ENCODE data around the gene ACYP1. TPM values are rescaled to one million over a fixed set of nuclear protein-coding genes. Genes with fewer than 3 reads are reported as not detected.

The ACYP1 gene
- total and polyA plus RNA-seq, 7 donors = 7.1 to 25.9 (median 12.1) TPM

DNA sequence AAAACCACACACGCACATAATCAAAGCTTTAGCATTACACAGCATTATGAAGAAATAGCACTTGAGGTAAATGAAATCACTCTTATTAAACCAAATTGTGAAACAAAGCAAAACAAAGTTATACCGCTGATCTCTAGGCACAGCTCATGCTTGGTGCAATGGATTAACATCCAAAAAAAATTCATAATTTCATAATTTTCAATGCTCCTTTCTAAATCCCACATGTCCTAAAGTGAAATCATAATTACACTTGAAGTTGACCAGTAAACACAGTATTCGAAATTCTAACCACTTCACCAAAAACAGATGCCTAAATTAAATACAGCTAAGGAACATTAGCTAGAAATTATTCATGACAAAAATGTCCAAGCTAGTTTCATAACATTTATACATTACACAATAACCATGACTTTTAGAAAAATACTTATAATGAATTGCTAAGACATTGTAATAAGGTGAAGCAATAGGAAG lies 14.1 kb downstream of the ACYP1 start:
- ATAC-seq (peak in 1 of 4 donors; percentile 29), DNase-seq (no peak)
- no peak for TF ChIP-seq CTCF (IDR thresholded peaks at IDR 0.05)
- peaks cover 0 to 26% of the 10 kb centered on the region in 2 donors for H3K36me3 ChIP-seq (ENCODE audit: insufficient read depth in 1 of 2, low read depth in 1 of 2)
- peaks cover 36% of the 10 kb centered on the region for H3K4me1 ChIP-seq
- peak overlapping the region; percentile 89 for H3K27ac ChIP-seq
- WGBS, 3 donors = 64 to 90% (median 73%) methylated on average over 3 of the region's 3 CpGs
- no peaks in the 10 kb centered on the region for H3K27me3 ChIP-seq (ENCODE audit: insufficient read depth in 3 of 3, low read length in 2 of 3)
- H3K9me3 ChIP-seq = no peaks in the 10 kb centered on the region
- intact Hi-C loops (cut with DNase I) = loop anchor here in 1 of 2 donors (5.0 kb wide), 1 partner anchor 42 kb away; no protein-coding TSS in a partner anchor
- no peak overlapping the region for H3K4me3 ChIP-seq

GRCh38 chr14:75049136-75049535 lies 14.7 kb downstream of the ACYP1 start:
- intact Hi-C loops (cut with DNase I) = loop anchor here in 1 of 2 donors (5.0 kb wide), 1 partner anchor 42 kb away; no protein-coding TSS in a partner anchor
- DNase-seq (no peak), ATAC-seq (no peak)
- Histone ChIP-seq H3K36me3 (ENCODE audit: insufficient read depth in 1 of 2, low read depth in 1 of 2) (peaks cover 0 to 20% of the 10 kb centered on the region in 2 donors), H3K27ac (peak overlapping the region; percentile 62), H3K27me3 (ENCODE audit: insufficient read depth in 3 of 3, low read length in 2 of 3) (no peaks in the 10 kb centered on the region), H3K9me3 (no peaks in the 10 kb centered on the region), H3K4me3 (no peak overlapping the region), H3K4me1 (peaks cover 42% of the 10 kb centered on the region)
- WGBS, 3 donors = 51 to 76% (median 57%) methylated on average over 5 of the region's 5 CpGs
- TF ChIP-seq CTCF (IDR thresholded peaks at IDR 0.05) = no peak

DNA sequence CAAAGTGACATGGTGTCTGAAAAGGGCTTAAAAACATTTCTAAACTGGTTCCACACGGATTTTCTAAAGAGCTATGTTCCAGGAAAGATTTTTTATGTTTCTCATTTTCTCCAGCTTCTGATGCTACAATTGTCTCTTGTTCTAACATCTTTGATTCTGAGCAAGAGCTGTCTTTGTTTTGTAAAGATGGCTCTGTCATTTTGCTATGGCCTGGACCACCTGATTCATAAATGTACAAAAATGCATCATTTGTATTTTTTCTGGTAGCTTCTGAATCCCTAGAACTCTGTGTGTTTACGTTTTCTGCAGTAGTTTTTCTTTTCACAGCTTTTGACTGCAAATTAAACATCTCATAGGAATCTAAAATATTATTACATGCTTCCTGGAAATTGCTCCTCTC lies 15.7 kb downstream of the ACYP1 start:
- intact Hi-C loops (cut with DNase I) = loop anchor here in 1 of 2 donors (5.0 kb wide), 1 partner anchor 41 kb away; no protein-coding TSS in a partner anchor
- no peak for ATAC-seq
- Histone ChIP-seq H3K36me3 (ENCODE audit: insufficient read depth in 1 of 2, low read depth in 1 of 2) (peaks cover 0 to 11% of the 10 kb centered on the region in 2 donors), H3K4me1 (peaks cover 44% of the 10 kb centered on the region), H3K9me3 (no peaks in the 10 kb centered on the region), H3K4me3 (no peak overlapping the region), H3K27me3 (ENCODE audit: insufficient read depth in 3 of 3, low read length in 2 of 3) (no peaks in the 10 kb centered on the region), H3K27ac (no peak overlapping the region)
- DNase-seq = no peak
- no peak for TF ChIP-seq CTCF (IDR thresholded peaks at IDR 0.05)
- WGBS, 3 donors = 75 to 94% (median 82%) methylated on average over 2 of the region's 2 CpGs

DNA sequence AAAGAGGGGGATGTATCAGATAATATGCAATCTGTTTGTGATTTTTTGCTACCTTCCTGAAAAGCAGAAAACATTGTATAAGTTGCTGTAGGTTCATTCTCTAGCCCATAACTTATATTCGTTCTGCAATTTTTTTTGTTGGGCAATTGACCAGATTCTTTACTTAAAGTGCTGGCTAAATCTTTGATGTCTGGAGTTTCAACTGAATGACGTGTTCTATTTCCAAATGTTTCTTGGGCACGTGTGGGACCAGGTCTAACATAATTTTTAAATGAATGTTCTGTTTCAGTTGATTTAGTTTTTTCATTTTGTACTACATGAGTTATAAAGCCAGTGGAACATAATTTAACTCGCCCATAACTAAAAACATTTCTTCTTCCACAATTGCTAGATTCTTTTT lies 16.3 kb downstream of the ACYP1 start:
- TF ChIP-seq CTCF (IDR thresholded peaks at IDR 0.05) = no peak
- Histone ChIP-seq H3K27ac (no peak overlapping the region), H3K36me3 (ENCODE audit: insufficient read depth in 1 of 2, low read depth in 1 of 2) (peaks cover 0 to 10% of the 10 kb centered on the region in 2 donors), H3K9me3 (no peaks in the 10 kb centered on the region), H3K27me3 (ENCODE audit: insufficient read depth in 3 of 3, low read length in 2 of 3) (no peaks in the 10 kb centered on the region), H3K4me3 (no peak overlapping the region), H3K4me1 (peaks cover 44% of the 10 kb centered on the region)
- 72 to 91% (median 76%) methylated on average over 4 of the region's 4 CpGs for WGBS, 3 donors
- intact Hi-C loops (cut with DNase I) = loop anchor here in 1 of 2 donors (5.0 kb wide), 1 partner anchor 40 kb away; no protein-coding TSS in a partner anchor
- ATAC-seq (no peak), DNase-seq (no peak)

GRCh38 chr14:75046899-75047298 lies 16.9 kb downstream of the ACYP1 start:
- Histone ChIP-seq H3K9me3 (no peaks in the 10 kb centered on the region), H3K36me3 (ENCODE audit: insufficient read depth in 1 of 2, low read depth in 1 of 2) (peaks cover 4 to 16% of the 10 kb centered on the region in 2 donors), H3K27ac (no peak overlapping the region), H3K4me1 (peaks cover 44% of the 10 kb centered on the region), H3K27me3 (ENCODE audit: insufficient read depth in 3 of 3, low read length in 2 of 3) (no peaks in the 10 kb centered on the region), H3K4me3 (no peak overlapping the region)
- TF ChIP-seq CTCF (IDR thresholded peaks at IDR 0.05) = no peak
- no peak for ATAC-seq
- WGBS, 3 donors = 96 to 99% (median 96%) methylated on average over 3 of the region's 3 CpGs
- intact Hi-C loops (cut with DNase I) = loop anchor here in 1 of 2 donors (5.0 kb wide), 1 partner anchor 40 kb away; no protein-coding TSS in a partner anchor
- DNase-seq = no peak
